Bronchus fibroblast of lung (primary cell): Measurements from ENCODE around the gene PSEN2. TPM values are rescaled to one million over a fixed set of nuclear protein-coding genes. Genes with fewer than 3 reads are reported as not detected.

Experiments
- total RNA-seq: library from RNA; depleted of rRNA; stranded (reverse); fragments of >200 nt; gene quantifications from 2 replicates; pipeline ENCODE4 v1.2.3, GENCODE V29; 2015

PSEN2 gene
- total RNA-seq, result 9.2 and 11.3 TPM in 2 replicates

GRCh38 chr1:226870401-226871279, at the start of gene PSEN2:
Gene PSEN2 (plus strand): TSS chr1:226870616. CDS start chr1:226881908, 11,292 bp downstream.

DNA sequence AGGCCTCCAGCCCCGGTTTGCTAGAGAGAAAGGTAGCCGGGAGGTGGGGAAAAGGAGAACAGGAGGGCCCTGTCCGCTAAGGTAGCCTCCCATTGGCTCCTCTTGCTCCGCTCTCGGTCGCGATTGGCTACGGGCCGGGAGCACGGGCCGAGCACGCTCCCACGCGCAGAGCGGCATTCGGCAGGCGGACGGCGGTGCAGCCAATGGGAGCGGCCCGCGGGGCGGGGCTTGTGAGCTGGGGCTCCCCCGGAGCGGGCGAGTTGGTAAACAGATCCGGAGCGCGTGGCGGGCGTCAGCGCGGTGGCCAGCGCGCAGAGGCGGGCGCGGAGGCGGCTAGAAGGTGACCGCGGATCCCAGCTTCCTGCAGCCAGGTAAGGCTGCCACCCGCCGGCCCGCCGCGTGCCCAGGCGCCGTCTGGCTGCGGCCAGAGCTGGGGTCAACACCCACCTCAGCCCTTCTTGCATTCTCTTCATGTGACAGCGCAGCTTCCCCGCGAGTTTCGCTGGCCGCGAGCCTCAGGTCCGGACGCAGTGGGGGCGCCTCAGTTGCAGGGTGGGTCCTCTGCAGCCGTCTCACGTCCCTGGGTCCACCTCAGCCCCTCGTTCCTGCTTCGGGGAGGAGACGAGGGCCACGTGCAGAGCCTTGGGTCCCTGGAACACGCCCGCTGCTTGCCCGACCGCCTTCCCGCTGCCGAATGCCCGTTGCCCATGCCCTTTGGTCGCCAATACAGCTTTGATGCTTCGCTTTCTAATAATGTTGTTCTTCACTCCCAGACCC, 69.8 kb downstream of the PSEN2 start, which contains the start of gene COQ8A:
Gene COQ8A (plus strand): TSS at position 266 of the 777 bp plus-strand sequence. CDS start 21,092 bp downstream, outside the sequence.

Other genes with a start within 250 kb of the PSEN2 start
- 3.1 and 3.7 TPM in 2 replicates for gene ITPKB, start 131.3 kb upstream of the PSEN2 start, total RNA-seq
- 8.2 and 10.4 TPM in 2 replicates for gene COQ8A, start 69.7 kb downstream of the PSEN2 start, total RNA-seq